GM12878 (cell line): ENCODE measurements around the gene DIS3L2. TPM values are rescaled to one million over a fixed set of nuclear protein-coding genes. Genes with fewer than 3 reads are reported as not detected.

Experiments
- ATAC-seq: fragments of 200-7000 bp; cut with Tn5 transposase; 3 replicates; pipeline ENCODE4 v1.9.1; 2020; ENCODE audit warnings: mild to moderate bottlenecking, moderate library complexity
- BruUV-seq: library from RNA; stranded (reverse); fragments of 400-500 nt; replicated peaks from 2 replicates; lab custom pipeline; 2021; lab: Mats Ljungman, UMichigan
- CTCF ChIA-PET: fragments of 300-600 bp; sonication (Branson Sonifier 250); formaldehyde crosslinking; extraction: SDS; loops from one replicate; lab custom pipeline; 2021; ENCODE audit warnings: inconsistent platforms; lab: Yijun Ruan, JAX
- POLR2A ChIA-PET: fragments of 350-600 bp; formaldehyde crosslinking; extraction: SDS; loops from one replicate; lab custom pipeline; 2021; ENCODE audit warnings: inconsistent platforms; lab: Charles Lee
- RAD21 ChIA-PET: fragments of 300-600 bp; sonication (Branson Sonifier 250); formaldehyde crosslinking; loops from one replicate; lab custom pipeline; 2023; ENCODE audit warnings: antibody characterized with exemption; ENCODE audit not compliant: unreplicated experiment; lab: Charles Lee
- SMC1A ChIA-PET: fragments of 300-600 bp; sonication (Branson Sonifier 250); formaldehyde crosslinking; loops from one replicate; lab custom pipeline; 2023; ENCODE audit not compliant: unreplicated experiment, uncharacterized antibody; lab: Charles Lee
- DNase-seq: peaks from one replicate; pipeline ENCODE4 v3.0.0-alpha.2; 2011; ENCODE audit warnings: low read depth, low spot score
- FAIRE-seq: peaks from 3 replicates; lab custom pipeline; 2011; peaks lifted over from hg19 to GRCh38; lab: Jason Lieb, UNC
- H2AFZ ChIP-seq: 2 replicates; pipeline ENCODE4 v1.6.0; 2011; ENCODE audit warnings: low read depth, low read length, control low read depth; ENCODE audit not compliant: control insufficient read depth
- H3K27ac ChIP-seq: 2 replicates; pipeline ENCODE4 v1.5.1; 2011; ENCODE audit warnings: control low read depth; ENCODE audit not compliant: control insufficient read depth, insufficient read depth
- H3K27me3 ChIP-seq, 2 experiments: replicated peaks in 1 of 2; 2 replicates each; pipeline versions ENCODE4 v1.6.0 to v1.6.1; 2011; ENCODE audit warnings: low read length in 1 of 2; ENCODE audit not compliant: control insufficient read depth in 2 of 2, insufficient read depth in 2 of 2
- H3K36me3 ChIP-seq, 2 experiments: 2 replicates each; pipeline ENCODE4 v1.5.1; 2011; ENCODE audit warnings: low read length in 1 of 2; ENCODE audit not compliant: control insufficient read depth in 2 of 2, insufficient read depth in 2 of 2
- H3K4me1 ChIP-seq: 2 replicates; pipeline ENCODE4 v1.6.1; 2011; ENCODE audit warnings: mild to moderate bottlenecking, low read length, moderate library complexity, mixed read lengths; ENCODE audit not compliant: control insufficient read depth, insufficient read depth
- H3K4me2 ChIP-seq: 2 replicates; pipeline ENCODE4 v1.6.0; 2011; ENCODE audit warnings: control low read depth; ENCODE audit not compliant: control insufficient read depth, insufficient read depth
- H3K4me3 ChIP-seq: fragments of 200-600 bp; sonication (generic); 2 replicates; pipeline ENCODE4 v1.5.1; 2016
- H3K79me2 ChIP-seq: 2 replicates; pipeline ENCODE4 v1.6.0; 2011; ENCODE audit warnings: low read length; ENCODE audit not compliant: control insufficient read depth, insufficient read depth
- H3K9ac ChIP-seq: 2 replicates; pipeline ENCODE4 v1.8.0; 2011; ENCODE audit warnings: low read length, control low read depth, mixed read lengths; ENCODE audit not compliant: control insufficient read depth, insufficient read depth
- H3K9me3 ChIP-seq: replicated peaks from 3 replicates; pipeline ENCODE4 v1.5.1; 2011; ENCODE audit warnings: mild to moderate bottlenecking, low read length; ENCODE audit not compliant: control insufficient read depth, insufficient read depth
- H4K20me1 ChIP-seq: 2 replicates; pipeline ENCODE4 v1.6.0; 2011; ENCODE audit not compliant: control insufficient read depth, insufficient read depth
- RFX5 ChIP-seq: IDR thresholded peaks from 2 replicates; pipeline ENCODE4 v1.6.1; 2011; ENCODE audit warnings: low read depth, low read length, improper control_type of control experiment
- SIX5 ChIP-seq: IDR thresholded peaks from 2 replicates; pipeline ENCODE4 v1.6.1; 2011; ENCODE audit warnings: mild to moderate bottlenecking, low read depth, low read length, moderate library complexity; ENCODE audit not compliant: severe bottlenecking
- SKIL ChIP-seq: fragments of 450-650 bp; IDR thresholded peaks from 2 replicates; pipeline ENCODE4 v1.6.1; 2017; ENCODE audit warnings: mild to moderate bottlenecking, low read depth, inconsistent platforms; ENCODE audit not compliant: poor library complexity, severe bottlenecking
- SUZ12 ChIP-seq: fragments of 200-600 bp; sonication (generic); IDR thresholded peaks from one replicate; pipeline ENCODE4 v1.6.1; 2018; ENCODE audit warnings: antibody characterized with exemption, mild to moderate bottlenecking; ENCODE audit not compliant: unreplicated experiment
- WGBS: methylation state at CpG from one replicate; pipeline ENCODE4 v1.1.6; 2016; ENCODE audit warnings: low lambda C conversion rate; ENCODE audit not compliant: insufficient replicate concordance, insufficient coverage; ENCODE audit errors: missing lambda C conversion rate; 5-methylcytosine and 5-hydroxymethylcytosine counted together
- in situ Hi-C: fragments of 300-500 bp; cut with MboI; formaldehyde crosslinking; loops from 9 replicates; pipeline ENCODE4 v1.14.3; 2018; ENCODE audit warnings: mixed read lengths
- intact Hi-C: fragments of 100-400 bp; cut with micrococcal nuclease; formaldehyde crosslinking; loops from one replicate; pipeline ENCODE4 v1.14.2; 2022; ENCODE audit not compliant: unreplicated experiment
- polyA plus RNA-seq, 11 experiments: library from polyadenylated mRNA; depleted of rRNA in 4 of 11; unstranded in 6 of 11; stranded (reverse) in 5 of 11; fragments of >200 nt; fragmentation: Nextera tagmentation in 4 of 11; fragmentation: Illumina TruSeq in 1 of 11; extraction: Ambion mirVana in 4 of 11; extraction: Trizol in 1 of 11; gene quantifications; 1 replicate in 1 of 11; 2 replicates in 10 of 11; pipeline versions ENCODE4 v1.2.1 to v1.2.3, GENCODE V29; 2011 to 2016; ENCODE audit warnings: inconsistent platforms in 2 of 11, missing spikeins in 2 of 11, low read depth in 1 of 11
- total RNA-seq, 4 experiments: library from RNA; depleted of rRNA in 3 of 4; stranded (reverse); fragments of >200 nt in 3 of 4; fragmentation: Illumina TruSeq in 1 of 4; extraction: Trizol in 1 of 4; gene quantifications; 2 replicates each; pipeline versions ENCODE4 v1.2.1 to v1.2.3, GENCODE V29; 2013 to 2021

Gene DIS3L2
- total and polyA plus RNA-seq, 10 of the 15 experiments (the other 5 are each of a cell fraction or from before 2014, with no cell fraction given): 3.5 to 27.1 (median 16.0) TPM

- TF ChIP-seq SKIL: no peak
- TF ChIP-seq, all 136 proteins: peak for 0
These were observed 415.2 kb downstream of the DIS3L2 start (continued) for GRCh38 chr2:232376713-232377112.

- ATAC-seq (no peak), DNase-seq (no peak), FAIRE-seq (no peak)
- intact Hi-C loops: no loop called here
- H3K4me2 ChIP-seq: no peak overlapping the region
- no peaks in the 10 kb centered on the region for H3K27me3 ChIP-seq
- H3K4me3 ChIP-seq: no peak overlapping the region
- H2AFZ ChIP-seq: no peak overlapping the region
- POLR2A ChIA-PET: no interaction called here
- H3K9ac ChIP-seq: no peak overlapping the region
- no peak for TF ChIP-seq SIX5
- TF ChIP-seq SUZ12: no peak
- no peak for TF ChIP-seq RFX5
- SMC1A ChIA-PET: no interaction called here
- no peaks in the 10 kb centered on the region for H3K9me3 ChIP-seq
- no peaks in the 10 kb centered on the region for H3K36me3 ChIP-seq
- no peaks in the 10 kb centered on the region for H3K79me2 ChIP-seq
- RAD21 ChIA-PET: no interaction called here
- WGBS: 23% methylated on average over 7 of the region's 7 CpGs
- no TSS peak for BruUV-seq
- CTCF ChIA-PET: no interaction called here
- in situ Hi-C loops: no loop called here
- no peaks in the 10 kb centered on the region for H3K4me1 ChIP-seq
- no peak overlapping the region for H3K27ac ChIP-seq
- H4K20me1 ChIP-seq: no peaks in the 10 kb centered on the region
These were observed 415.8 kb downstream of the DIS3L2 start for GRCh38 chr2:232377319-232377718.
